HG02938 (cell line): ENCODE measurements around the gene RCC1.
A peak's percentile ranks its signal among the peaks of the same experiment; 100 is the strongest.
"Not testable (repeated sequence)": the region's sequence is repeated elsewhere in the genome, so short reads cannot be mapped to it uniquely, and the experiment has no call there.

Source experiments
- ATAC-seq: cut with Tn5 transposase; IDR thresholded peaks from one replicate; pipeline ENCODE4 v1.9.1; 2021; ENCODE audit warnings: mild to moderate bottlenecking, moderate library complexity; ENCODE audit not compliant: unreplicated experiment

RCC1 gene

DNA sequence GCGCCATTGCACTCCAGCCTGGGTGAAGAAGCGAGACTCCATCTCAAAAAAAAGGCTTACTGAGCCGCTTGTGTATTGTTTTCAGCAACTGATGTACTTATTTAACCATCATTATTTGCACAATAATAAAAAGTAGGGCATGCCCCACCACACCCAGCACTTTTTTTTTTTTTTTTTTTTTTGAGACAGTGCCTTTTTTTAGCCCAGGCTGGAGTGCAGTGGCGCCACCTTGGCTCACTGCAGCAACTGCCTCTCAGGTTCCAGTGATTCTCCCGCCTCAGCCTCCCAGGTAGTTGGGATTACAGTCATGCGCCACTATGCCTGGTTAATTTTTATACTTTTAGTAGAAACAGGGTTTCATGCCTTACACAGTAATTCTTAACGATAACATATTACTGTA lies 34.8 kb downstream of the RCC1 start:
- no peak for ATAC-seq

GRCh38 chr1:28541414-28542015 lies 35.7 kb downstream of the RCC1 start:
- not testable (repeated sequence) for ATAC-seq

GRCh38 chr1:28545246-28545628 lies 39.4 kb downstream of the RCC1 start:
- no peak for ATAC-seq

DNA sequence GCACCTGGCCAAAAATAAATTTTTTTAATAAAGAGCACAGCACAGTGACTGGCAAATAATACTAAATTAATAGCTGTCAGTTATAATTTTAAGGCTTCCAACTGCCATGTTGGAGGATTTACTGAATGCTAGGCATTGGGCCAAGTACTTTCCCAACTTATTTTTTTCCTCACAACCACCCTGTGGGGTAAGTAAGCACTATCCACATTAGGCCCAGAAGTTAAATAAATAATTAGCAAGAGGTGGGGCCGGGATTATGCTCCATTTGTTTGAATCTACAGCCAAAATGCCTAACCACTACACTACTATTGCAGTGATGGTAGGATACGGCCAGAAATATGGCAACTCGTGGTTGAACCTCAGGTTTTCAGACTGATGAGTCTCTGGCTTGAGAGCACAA lies 42.5 kb downstream of the RCC1 start:
- no peak for ATAC-seq

DNA sequence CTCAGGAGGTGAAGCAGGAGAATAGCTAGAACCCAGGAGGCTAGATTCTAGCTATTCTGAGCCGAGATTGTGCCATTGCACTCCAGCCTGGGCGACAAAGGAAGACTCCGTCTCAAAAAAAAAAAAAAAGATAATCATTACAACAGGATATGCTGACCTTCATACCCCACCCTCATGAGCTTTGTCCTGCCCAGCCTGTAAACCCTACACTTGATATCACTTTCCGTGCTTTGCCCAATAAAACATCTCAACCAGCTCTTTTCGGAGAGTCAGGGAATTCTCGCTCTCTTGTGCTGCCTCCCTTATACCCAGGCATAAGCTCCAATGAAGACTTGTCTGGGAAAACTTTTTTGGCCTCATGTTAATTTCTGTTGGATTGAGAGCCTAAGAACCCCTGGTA lies 45.5 kb downstream of the RCC1 start:
- ATAC-seq = no peak

DNA sequence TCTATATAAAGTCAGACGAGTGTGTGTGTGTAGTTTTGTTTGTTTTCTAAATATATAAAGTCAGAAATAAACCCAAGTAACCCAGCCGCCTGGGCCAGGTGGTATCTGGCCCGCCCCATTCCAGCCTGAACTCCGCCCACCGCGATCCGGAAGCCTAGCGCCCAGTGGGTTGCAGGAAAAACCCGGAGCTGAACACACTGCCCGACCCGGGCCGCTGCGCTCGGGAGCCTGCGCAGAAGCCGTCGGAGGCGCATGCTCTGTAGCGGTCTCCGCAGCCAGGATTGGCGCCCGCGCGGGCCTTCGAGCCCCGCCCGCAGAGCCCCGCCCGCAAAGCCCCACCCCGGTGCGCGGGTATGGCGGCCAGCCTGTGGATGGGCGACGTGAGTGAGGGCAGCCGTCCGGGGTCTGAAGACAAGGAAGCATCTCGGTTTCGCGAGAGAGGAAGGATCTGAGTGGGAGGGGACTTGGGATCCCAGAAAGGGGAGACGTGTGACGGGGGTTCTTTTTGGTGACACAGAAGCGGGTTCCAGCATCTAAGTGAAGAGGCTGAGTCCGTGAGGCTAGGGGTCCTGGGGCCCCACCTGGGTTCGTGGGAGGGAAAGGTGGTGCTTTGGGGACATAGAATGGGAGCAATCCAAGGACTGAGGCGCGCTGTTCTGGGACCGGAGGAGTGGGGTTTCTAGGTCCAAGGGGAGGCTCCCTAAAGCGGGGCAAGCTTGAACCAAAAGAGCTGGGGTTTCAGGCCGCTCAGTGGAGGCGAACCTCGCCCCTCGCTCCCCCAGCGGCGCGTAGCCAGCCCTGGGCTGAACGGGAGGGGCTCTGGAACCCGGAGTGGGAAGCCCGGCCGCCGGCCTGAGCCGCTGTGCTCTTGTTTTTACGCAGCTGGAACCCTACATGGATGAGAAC lies 47.2 kb downstream of the RCC1 start, which contains the start of gene TRNAU1AP:
TSS of gene TRNAU1AP (plus strand) at position 328 of the 906 bp plus-strand sequence. CDS start at position 354, 26 bp downstream.
- peak; percentile 85 for ATAC-seq

- ATAC-seq = no peak
Observed at GRCh38 chr1:28560886-28561285, 55.0 kb downstream of the RCC1 start.

DNA sequence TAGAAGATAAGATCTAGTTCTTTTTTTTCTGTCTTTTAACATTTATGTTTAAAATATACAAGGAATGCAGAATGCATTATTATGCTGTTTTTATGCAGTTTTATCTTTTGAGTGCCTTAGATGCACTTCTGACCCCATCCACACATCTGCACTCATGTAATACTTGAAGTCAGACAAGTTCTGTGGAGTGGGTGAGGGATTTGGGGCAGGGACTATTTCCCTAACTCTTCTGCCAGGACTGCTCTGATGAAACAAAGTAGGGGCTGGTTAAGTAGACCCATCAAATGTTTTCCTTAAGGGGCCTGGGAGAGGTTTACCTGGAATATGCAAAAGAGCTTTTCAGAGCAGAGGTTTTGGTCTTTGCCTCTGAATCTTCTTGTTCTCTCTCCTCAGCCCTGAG lies 58.5 kb downstream of the RCC1 start:
- ATAC-seq = no peak

- ATAC-seq = no peak
Observed at GRCh38 chr1:28565040-28565439, 59.2 kb downstream of the RCC1 start.

GRCh38 chr1:28565726-28566125 lies 59.9 kb downstream of the RCC1 start:
- ATAC-seq = no peak

GRCh38 chr1:28566931-28567330 lies 61.1 kb downstream of the RCC1 start:
- no peak for ATAC-seq

GRCh38 chr1:28571911-28572310 lies 66.1 kb downstream of the RCC1 start:
- no peak for ATAC-seq

DNA sequence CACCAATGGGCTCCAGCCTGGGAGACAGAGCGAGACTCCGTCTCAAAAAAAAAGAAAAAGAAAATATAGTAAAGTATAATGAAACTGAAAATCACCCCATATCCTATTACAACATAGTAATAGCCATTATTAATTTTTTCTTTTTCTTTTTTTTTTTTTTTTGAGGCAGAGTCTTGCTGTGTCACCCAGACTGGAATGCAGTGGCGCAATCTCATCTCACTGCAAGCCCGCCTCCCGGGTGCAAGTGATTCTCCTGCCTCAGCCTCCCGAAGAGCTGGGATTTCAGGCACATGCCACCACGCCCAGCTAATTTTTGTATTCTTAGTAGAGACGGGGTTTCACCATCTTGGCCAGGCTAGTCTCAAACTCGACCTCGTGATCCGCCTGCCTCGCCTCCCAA lies 67.0 kb downstream of the RCC1 start:
- not testable (repeated sequence) for ATAC-seq

DNA sequence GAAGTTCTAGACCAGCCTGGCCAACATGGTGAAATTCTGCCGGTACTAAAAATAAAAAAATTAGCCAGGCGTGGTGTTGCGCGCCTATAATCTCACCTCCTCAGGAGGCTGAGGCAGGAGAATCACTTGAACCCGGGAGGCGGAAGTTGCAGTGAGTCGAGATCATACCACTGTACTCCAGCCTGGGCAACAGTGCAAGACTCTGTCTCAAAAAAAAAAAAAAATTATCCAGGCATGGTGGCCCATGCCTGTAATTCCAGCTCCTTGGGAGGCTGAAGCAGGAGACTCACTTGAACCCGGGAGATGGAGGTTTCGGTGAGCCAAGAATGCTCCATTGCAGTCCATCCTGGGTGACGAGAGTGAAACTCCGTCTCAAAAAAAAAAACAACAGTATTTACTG lies 67.7 kb downstream of the RCC1 start:
- ATAC-seq = no peak

GRCh38 chr1:28577052-28577678 lies 71.3 kb downstream of the RCC1 start:
- ATAC-seq = no peak

GRCh38 chr1:28577738-28578536 lies 72.1 kb downstream of the RCC1 start:
- no peak for ATAC-seq

GRCh38 chr1:28578696-28579218 lies 72.9 kb downstream of the RCC1 start:
- no peak for ATAC-seq

DNA sequence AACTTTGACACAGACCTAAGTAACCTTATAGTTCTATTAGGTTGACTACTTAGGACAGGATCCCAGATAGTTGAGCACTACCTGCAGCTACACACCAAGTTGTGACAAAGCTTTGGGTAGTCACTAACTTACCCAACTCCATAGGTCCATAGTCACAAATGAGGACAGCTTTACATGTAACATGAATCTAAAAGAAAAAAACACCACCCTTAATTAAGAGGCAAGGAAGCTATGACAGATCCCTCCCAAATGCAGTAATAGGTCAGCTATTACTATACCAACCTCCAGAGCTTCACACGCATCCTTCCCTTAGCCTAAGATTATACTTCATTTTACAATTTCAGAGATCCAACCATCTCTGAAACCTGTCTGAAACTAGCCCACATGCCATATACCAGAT lies 73.6 kb downstream of the RCC1 start:
- no peak for ATAC-seq

DNA sequence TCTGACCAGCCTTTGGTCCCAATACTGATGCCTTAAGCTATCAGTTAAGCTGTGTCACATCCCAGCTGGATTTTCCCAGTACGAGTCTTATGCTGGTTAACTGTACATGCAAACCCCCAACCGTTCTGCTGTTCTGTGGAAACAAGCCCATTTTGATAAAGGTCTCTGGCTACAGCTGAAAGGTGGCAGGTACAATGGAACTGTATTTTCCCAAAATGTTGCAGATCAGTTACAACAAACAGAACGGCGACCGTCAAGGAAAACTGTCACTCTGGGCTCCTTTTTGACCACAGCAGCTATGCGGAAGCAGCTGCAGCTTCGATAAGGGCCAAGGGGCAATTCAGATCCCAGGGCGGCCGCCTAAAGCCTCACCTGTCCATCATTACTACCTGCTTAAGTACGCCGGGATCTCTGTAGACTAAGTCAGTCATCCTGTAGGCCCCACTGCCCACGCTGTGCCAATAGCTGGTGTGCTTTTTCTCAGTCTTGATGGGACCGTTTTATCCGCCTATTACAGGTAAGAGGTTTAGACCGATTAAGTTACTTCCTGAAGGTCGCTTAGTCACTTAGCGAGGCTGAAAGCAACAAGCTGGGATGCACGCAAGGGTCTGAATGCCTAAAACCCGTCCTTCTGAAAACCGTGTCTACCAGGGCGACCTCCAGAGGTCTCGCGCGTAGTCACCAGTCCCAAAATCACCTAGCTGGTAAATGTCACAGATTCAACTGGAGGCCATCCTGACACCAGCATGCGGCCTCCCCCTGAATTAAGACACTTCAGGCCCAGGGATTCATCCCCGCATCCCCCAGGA lies 75.1 kb downstream of the RCC1 start:
- ATAC-seq = no peak
